Right ventricle myocardium superior (tissue), 1 donor: ENCODE data around the gene KISS1R. TPM values are rescaled to one million over a fixed set of nuclear protein-coding genes. Genes with fewer than 3 reads are reported as not detected.
A peak's percentile ranks its signal among the peaks of the same experiment; 100 is the strongest.
"Not testable (repeated sequence)": the region's sequence is repeated elsewhere in the genome, so short reads cannot be mapped to it uniquely, and the experiment has no call there.

Source experiments
- ATAC-seq: fragments of 200-7000 bp; cut with Tn5 transposase; one replicate; pipeline ENCODE4 v1.9.1; 2020; ENCODE audit warnings: mild to moderate bottlenecking; ENCODE audit not compliant: poor library complexity
- DNase-seq: peaks from one replicate; pipeline ENCODE4 v3.0.0-alpha.2; 2020
- intact Hi-C: fragments of 100-400 bp; cut with DNase I; formaldehyde crosslinking; loops from one replicate; pipeline ENCODE4 v1.11.2; 2022
- long read RNA-seq: library from polyadenylated mRNA; unstranded; transcript quantifications from one replicate; pipeline ENCODE4 v2.0.0, GENCODE V29; 2021
- total RNA-seq: library from RNA; stranded (reverse); fragmentation: NEBNext Ultra II Directional; extraction: Animal tissue kit (Norgen Biotek cat#: 25700); gene quantifications from one replicate; pipeline ENCODE4 v1.2.1, GENCODE V29; 2021
- donor health status: DM: no; HTN: yes; CAD: no; lungs with severe emphysema.

KISS1R gene
- not detected for total RNA-seq
- long read RNA-seq, result 0 reads

- DNase-seq (no peak), ATAC-seq (no peak)
- intact Hi-C loops, result loop anchor here (2.0 kb wide), 1 partner anchor 149 kb away; no protein-coding TSS in a partner anchor
Observed at GRCh38 chr19:917323-918151, at the start of gene KISS1R. Gene KISS1R, plus strand, starts transcription at chr19:917333. Its CDS starts 170 bp downstream, at chr19:917503.

- ATAC-seq (no peak), DNase-seq (no peak)
- intact Hi-C loops, result loop anchor here (10.0 kb wide), 1 partner anchor 93 kb away; no protein-coding TSS in a partner anchor
Observed at GRCh38 chr19:867855-868457, 49.2 kb upstream of the KISS1R start.

GRCh38 chr19:868458-869244, 48.5 kb upstream of the KISS1R start:
- peak; percentile 0 for ATAC-seq
- no peak for DNase-seq
- intact Hi-C loops, result loop anchor here (10.0 kb wide), 1 partner anchor 94 kb away; no protein-coding TSS in a partner anchor

- intact Hi-C loops, result loop anchor here (10.0 kb wide), 1 partner anchor 95 kb away; no protein-coding TSS in a partner anchor
- peak; percentile 72 for DNase-seq
Observed at GRCh38 chr19:869245-870177, 47.6 kb upstream of the KISS1R start.

GRCh38 chr19:870314-870713, 46.8 kb upstream of the KISS1R start:
- no peak for DNase-seq
- intact Hi-C loops, result no loop called here
- no peak for ATAC-seq

More at GRCh38 chr19:869245-870177, 47.6 kb upstream of the KISS1R start:
- ATAC-seq, result peak; percentile 19

- intact Hi-C loops, result no loop called here
- peak; percentile 85 for DNase-seq
- ATAC-seq, result peak; percentile 35
Observed at GRCh38 chr19:870963-871401, 46.2 kb upstream of the KISS1R start.

GRCh38 chr19:871446-872265, 45.5 kb upstream of the KISS1R start:
- DNase-seq, result no peak

GRCh38 chr19:872266-872951, 44.7 kb upstream of the KISS1R start:
- DNase-seq, result peak; percentile 87
- peak; percentile 36 for ATAC-seq
- intact Hi-C loops, result no loop called here

More at GRCh38 chr19:871446-872265, 45.5 kb upstream of the KISS1R start:
- intact Hi-C loops, result no loop called here
- no peak for ATAC-seq

GRCh38 chr19:873084-873483, 44.0 kb upstream of the KISS1R start:
- ATAC-seq (no peak), DNase-seq (peak; percentile 68)
- intact Hi-C loops, result no loop called here

- DNase-seq (no peak), ATAC-seq (no peak)
- intact Hi-C loops, result no loop called here
Observed at GRCh38 chr19:873561-874041, 43.5 kb upstream of the KISS1R start.

- ATAC-seq (no peak), DNase-seq (no peak)
- intact Hi-C loops, result no loop called here
Observed at GRCh38 chr19:875265-875879, 41.8 kb upstream of the KISS1R start.

GRCh38 chr19:876089-876488, 41.0 kb upstream of the KISS1R start:
- intact Hi-C loops, result no loop called here
- ATAC-seq (no peak), DNase-seq (no peak)

- ATAC-seq, result no peak
- DNase-seq, result no peak
- intact Hi-C loops, result no loop called here
Observed at GRCh38 chr19:876780-877314, 40.3 kb upstream of the KISS1R start.

GRCh38 chr19:877992-878660, 39.0 kb upstream of the KISS1R start:
- DNase-seq, intact Hi-C loops, ATAC-seq: not testable (repeated sequence)
